ENCODE results near the gene MS4A18. TPM values are rescaled to one million over a fixed set of nuclear protein-coding genes. Genes with fewer than 3 reads are reported as not detected.

The MS4A18 gene
- total RNA-seq, 1 experiment from 2014 or later: not detected

DNA sequence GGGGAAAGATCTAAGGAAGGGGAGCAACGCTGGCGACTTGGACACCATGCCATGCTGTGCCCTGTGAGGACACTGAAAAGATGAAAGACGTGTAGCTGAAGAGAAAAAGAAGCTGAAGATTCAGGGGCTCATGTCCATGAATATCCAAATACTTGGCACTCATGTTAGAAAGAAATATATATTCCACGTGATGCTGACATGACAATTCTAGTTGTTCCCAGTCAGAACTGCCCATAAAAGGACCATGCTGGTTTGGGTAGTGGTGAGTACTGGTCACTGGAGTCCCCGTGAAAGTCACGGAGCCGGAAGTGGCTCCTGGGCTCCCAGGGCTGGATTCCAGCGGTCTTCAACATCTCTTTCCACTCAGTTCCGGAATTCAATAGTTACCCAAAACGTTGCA, 42.0 kb downstream of the MS4A18 start:
- DNase-seq (ENCODE audit: low read depth): no peak

DNA sequence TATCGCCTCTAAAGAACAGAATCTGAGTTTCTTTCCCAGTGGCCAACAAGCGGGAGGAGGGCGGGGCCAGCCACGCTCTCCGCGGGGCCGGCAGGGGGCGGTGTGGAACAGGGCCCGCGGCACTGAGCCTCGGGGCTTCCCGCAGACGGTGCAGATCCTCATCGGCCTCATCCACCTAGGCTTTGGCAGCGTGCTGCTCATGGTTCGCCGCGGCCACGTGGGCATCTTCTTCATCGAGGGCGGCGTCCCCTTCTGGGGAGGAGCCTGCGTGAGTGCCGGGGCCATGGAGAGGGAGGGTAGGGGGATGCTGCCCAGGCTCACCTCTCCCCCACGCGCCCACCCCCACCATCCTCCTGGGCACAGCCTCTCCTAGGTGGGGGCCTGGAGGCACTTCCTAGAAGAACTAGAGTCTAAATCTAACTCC, 42.9 kb downstream of the MS4A18 start:
- DNase-seq (ENCODE audit: low read depth): no peak

DNA sequence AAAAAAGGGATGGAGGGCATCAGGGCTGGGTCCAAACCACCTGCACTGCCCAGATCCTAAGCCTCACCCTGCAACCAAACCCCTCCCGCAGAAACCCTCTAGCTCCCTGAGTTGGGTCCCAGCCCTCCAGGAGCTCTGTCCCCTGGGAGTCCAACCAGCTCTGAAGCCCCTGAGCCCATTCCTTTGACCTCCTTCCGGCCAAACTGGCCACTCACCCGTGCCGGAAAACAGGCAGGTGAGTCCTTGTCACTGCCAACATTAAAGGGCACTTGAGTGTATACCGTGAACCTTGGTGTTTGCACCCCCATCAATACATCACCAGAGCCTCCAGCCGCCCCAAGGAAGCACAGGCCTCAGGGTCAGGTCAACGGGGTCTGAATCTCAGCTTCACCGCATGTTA, 43.7 kb downstream of the MS4A18 start:
- DNase-seq (ENCODE audit: low read depth): no peak

DNA sequence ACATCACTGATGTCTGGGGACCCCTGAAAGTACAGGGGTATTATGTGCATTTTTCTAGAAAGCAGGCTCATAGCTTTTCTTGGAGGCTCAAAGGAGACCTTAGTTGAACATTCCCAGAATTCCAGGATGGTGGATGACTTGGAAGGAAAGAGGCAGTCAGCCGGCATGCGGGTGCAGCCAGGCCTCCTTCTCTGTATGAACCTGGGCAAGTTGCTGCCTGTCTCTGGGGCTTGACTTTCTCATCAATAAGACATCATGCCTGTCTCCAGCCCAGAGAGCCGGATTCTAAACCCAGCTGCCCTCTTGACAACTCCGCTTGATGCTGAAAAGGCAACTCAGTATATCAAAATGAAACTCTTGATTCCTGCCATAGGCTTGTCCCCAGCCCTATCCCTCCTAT, 44.8 kb downstream of the MS4A18 start:
- no peak for DNase-seq (ENCODE audit: low read depth)

DNA sequence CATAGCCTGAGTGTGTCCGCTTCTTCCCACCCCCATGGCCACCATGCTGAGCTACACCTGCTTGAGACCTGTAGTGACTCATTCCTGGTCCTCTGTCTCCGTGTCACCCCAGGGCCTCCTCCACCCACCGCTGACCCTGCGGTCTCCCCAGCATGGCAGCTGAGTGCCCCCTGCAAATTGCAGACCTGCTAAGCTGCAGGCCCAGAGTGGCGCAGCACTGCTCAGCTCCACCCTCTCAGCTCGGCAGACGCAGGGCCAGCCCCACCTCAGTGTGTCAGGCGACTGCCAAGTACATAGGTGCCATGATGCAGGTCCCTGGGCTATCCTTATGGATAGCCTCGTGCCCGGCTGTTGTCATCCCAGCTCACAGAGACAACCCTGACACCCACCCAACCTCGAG, 45.3 kb downstream of the MS4A18 start:
- no peak for DNase-seq (ENCODE audit: low read depth)

DNA sequence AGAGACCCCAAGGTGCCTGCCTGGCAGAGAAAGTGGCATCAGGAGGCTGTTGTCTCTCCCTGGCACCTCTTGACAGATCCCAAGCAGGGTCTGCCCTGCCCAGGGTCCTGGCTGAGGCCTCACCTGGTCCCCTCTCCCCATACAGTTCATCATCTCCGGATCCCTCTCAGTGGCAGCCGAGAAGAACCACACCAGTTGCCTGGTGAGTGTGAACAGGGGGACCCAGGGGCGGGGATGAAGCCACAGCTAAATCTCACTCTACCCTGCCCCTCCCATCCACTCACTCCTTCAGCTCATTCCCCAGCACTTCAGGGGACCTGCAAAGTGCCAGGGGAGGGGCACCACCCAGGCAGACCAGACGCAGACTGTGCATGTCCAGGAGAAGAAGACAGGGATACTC, 46.6 kb downstream of the MS4A18 start:
- DNase-seq (ENCODE audit: low read depth): no peak

DNA sequence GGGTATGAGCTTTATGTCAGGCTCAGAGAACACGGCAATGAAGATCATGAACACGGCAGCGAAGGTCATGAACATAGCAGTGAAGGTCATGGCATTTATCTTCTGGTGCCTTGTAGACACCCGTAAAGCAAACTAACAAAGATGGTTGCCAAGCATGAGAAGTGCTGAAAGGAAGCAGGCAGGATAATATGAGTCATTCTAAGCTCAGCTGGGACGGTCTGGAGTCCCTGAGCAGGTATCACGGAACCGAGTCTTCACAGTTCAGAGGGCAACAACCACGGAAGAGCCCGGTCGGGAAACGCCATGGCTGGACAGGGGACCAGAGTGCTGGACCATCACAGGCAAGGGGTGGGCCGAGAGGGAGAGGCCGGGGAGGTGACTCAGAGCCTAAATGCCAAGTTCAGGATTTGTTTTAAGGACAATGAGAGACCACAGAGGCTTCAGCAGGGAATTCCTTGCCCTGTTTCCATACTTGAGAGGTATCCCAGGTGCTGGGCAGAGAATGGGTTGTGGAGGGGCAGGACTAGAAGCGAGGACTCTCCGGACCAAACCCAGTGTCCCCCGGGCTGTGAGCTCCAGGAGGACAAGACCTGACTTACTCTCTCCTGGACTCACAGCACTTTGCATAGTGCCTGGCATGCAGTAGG, 47.5 kb downstream of the MS4A18 start:
- no peak for DNase-seq (ENCODE audit: low read depth)

DNA sequence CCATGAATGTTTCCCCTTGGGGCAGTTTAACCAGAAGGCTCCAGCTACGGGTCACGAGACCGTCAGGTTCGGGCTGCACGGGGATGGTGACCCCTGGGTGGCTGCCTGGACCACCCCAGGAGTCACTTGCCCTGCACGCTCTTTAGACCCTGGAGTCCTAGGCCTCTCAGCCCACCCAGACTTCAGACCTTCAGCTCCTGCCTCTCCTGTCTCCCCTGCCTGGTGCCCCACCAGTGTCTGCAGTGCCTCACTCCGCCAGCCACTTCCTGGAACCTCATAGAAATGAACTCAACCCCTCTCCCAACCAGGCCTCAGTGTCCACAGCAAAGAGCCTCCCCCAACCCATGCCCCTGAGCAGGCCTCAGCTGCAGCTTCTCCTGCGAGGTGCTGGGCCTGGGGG, 48.1 kb downstream of the MS4A18 start:
- no peak for DNase-seq (ENCODE audit: low read depth)

DNA sequence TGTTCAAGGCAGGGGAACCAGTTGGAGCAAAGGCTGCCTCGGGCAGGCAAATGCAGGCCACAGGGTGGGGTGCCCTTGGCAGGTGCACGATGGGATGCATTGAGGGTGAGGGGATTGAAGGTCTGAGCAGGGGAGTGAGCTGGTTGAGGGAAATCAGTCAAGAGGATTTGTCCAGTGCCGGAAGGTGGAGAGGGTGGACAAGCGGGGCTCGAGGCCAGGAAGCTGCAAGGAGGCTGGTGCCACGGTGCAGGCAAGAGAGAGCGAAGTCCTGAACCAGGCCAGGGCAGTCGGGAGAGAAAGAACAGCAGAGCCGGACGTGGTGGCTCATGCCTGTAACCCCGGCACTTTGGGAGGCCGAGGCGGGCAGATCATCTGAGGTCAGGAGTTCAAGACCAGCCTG, 50.2 kb downstream of the MS4A18 start:
- no peak for DNase-seq (ENCODE audit: low read depth)

DNA sequence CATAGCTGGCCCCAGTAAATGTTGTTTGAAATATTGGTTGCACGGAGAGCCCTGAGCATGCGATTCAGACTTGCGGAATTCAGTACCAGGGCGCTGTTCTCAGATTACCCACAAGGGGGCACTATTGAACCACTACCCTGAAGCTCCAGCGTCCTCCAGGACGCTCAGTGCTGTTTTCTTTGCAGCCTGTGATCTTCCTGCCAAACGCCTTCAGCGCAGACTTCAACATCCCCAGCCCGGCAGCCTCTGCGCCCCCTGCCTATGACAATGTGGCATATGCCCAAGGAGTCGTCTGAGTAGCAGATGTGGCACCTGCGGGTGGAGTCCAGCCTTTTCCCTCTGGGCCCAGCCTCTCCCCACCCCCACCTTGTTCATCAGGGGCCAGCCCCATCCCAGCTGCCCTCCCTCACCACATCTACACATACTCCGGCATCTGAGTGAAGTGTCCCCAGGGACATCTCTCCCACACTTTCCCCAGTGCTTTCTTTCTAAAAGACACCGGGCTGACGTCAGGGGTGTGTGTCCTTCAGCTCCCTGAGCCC, 51.0 kb downstream of the MS4A18 start:
- DNase-seq (ENCODE audit: low read depth): peak; percentile 84

DNA sequence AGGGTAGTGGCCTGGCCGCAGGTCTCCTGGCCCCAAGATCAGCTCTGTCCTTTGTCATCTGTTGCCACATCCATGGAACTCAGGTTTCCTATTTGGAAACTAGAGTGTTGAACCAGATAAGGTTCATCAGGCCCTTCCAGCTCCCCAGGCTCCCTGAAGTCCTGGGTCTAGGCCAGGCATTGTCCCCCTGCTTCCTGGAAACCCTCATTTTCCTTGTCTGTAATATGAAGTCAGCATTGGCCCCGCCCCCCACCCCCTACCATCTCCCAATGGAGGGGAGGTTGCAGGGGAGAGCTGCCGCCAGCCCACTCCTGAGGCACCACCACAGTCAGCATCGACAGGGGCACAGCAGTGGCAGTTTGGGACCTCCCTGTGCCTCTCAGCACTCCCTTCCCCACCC, 51.6 kb downstream of the MS4A18 start:
- DNase-seq (ENCODE audit: low read depth): no peak

DNA sequence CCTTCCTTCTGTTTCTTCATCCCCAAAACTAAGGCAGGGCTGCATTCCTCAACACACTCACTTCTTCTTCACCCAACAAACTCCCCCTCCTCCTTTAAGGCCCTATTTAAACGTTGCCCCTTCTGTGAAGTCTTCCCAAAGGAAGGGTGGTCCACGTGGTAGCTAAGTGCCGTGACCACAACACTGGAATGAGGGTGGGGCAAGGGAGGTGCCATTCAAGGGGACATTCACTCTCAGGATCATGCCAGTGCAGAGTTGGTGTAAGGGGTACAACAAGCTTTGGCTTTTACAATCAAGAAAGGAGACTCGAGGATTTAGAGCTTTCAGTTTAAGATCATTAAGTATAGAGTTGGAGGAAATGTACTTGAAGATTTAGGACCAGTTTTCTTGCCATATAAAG, 52.6 kb downstream of the MS4A18 start:
- DNase-seq (ENCODE audit: low read depth): no peak

DNA sequence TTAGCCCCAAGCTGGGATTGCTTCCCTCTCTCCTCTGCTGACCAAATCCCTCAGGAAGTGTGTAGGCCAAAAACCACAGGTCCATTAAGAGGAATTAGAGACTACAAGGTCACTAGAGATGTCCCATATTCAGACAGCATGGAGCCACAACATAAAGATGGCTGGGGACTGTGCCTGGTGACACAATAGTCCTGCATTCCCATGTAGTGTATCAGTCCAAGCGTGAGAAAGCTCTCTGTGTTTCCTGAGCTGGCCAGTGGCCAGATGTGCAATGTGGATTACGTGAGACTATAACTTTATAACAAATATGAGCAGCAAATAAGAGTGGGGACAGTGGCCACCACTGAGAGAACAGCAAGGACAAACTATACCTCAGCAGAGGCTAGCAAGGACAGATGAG, 53.1 kb downstream of the MS4A18 start:
- DNase-seq (ENCODE audit: low read depth): peak; percentile 82

DNA sequence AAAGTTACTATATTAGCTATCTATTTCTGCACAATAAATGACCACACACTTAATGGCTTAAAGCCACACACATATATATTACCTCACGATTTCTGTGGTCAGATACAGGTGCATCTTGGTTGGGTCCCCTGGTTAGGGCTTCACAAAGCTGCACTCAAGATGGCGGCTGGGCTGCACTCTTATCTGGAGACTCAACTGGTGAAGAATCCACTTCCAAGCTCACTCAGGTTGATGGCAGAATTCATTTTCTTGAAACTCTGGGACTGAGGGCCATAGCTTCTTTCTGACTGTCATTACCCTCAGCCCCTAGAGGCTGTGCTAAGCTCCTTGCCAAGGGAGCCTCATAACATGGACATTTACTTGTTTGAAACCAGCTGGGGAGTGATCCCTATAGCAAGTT, 55.5 kb downstream of the MS4A18 start:
- DNase-seq (ENCODE audit: low read depth): no peak

DNA sequence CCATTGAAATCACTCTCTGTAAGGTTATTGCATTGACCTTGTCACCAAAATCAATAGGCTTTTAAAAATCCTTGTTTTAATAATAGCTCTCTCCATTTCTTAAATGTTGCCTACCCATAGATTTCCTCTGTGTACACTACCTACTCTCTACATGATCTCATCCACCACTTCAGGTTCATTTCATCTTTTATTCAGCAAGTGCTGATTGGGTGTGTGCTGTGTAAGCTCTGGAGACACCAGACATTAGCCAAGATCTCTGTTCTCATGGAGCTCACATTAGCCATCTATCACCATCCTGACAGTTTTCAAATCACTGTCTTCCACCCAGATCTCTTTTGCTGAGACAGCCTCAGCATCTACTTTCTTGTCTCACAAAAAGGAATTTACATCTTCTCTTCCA, 56.3 kb downstream of the MS4A18 start:
- no peak for DNase-seq (ENCODE audit: low read depth)

DNA sequence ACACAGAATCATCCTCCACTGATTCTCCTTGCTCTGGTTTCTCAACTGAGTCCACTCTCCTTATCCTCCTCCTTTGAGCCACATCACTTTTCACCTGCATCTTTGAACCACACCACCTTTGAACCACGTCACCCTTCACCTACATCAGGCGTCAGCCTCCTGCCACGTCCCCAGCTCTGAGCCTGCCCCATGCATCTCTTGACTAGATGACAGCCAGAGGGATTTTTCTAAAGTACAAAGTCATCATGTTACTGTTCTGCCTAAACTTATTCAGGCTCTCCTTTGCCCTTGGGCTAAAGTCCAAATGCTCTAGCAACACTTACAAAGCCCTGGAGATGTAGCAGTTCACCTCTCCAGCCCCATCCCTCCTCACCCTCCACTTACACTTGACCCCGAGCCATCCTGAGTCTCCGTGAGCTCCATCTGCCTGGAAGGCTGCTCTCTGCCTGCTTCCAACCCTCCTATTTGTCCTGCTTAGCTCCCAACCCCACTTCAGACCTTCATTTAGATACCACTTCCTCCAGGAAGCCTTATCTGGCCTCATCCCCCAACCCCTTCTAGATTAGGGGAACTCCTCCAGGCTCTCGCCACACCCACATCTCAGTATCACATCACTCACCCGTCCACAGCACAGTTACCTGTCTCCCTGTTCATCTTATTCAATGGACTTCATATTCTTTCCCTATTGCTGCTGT, 56.9 kb downstream of the MS4A18 start:
- no peak for DNase-seq (ENCODE audit: low read depth)

DNA sequence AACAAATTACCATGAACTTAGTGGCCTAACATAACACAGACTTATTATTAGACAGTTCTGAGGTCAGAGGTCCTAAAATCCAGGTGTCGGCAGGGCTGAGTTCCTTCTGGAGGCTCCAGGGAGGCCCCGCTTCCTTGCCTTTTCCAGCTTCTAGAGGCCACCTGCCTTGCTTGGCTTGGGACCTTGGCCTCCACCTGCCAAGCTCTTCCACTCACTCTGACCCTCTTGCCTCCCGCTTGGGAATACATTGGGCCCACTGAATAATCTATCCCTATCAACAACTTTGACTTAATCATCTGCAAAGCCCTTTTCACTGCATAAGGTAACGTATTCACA, 57.4 kb downstream of the MS4A18 start:
- DNase-seq (ENCODE audit: low read depth): no peak

DNA sequence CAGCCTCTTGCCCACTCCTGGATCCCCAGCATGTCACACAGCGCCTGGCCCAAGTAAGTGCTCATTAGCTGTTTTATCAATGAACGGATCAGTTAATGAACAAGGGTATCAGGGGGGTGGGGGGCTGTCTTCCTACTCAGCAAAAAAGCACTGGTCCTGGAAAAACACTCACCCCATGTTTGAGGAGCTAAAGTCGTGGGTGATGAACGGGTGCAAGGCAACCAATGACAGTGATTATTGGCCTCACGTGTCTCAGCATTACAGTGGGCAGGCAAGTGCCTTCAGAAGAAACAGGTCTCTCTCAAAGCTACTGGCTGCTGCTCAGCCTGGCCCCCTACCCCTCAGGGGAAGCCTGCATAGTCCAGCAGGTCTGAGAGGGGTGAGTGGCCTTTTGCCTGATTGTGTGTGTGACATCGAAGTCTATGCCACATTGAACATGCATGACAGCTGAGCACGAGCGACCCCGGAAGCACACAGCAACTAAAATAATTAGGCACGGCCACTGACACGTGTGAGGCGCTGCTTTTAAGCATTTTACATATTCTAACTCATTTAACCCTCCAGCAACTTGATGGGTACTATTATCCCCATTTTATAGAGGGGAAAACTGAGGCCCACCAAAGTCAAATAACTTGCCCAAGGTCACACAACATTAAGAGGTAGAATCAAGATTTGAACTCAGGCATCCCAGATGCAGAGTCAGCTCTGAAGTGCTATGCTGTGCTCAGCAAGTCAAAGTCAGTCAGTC, 58.0 kb downstream of the MS4A18 start:
- no peak for DNase-seq (ENCODE audit: low read depth)

DNA sequence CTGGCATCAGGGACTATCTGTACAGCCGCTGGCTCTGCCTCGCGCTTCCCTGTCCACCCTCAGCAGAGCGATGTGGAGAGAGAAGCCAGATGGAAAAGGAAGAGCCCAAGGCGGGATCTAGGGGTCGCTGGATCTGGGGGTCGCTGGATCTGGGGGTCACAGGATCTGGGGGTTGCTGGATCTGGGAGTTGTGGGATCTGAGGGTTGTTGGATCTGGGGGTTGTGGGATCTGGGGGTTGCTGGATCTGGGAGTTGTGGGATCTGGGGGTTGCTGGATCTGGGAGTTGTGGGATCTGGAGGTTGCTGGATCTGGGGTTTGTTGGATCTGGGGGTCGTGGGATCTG, 58.6 kb downstream of the MS4A18 start:
- DNase-seq (ENCODE audit: low read depth): no peak

DNA sequence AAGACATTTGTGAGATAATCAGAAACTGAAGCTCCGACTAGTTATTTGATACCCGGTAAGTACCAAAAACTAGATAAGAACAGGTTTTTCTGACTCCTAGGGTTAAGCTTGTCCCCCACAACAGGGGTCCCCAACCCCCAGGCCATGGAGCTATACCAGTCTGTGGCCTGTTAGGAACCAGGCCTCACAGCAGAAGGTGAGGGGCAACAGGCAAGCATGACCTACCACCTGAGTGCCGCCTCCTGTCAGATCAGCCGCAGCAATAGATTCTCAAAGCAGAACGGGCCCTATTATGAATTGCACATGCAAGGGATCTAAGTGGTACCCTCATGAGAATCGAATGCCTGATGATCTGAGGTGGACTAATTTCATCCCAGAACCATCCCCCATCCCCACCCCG, 59.4 kb downstream of the MS4A18 start:
- no peak for DNase-seq (ENCODE audit: low read depth)

DNA sequence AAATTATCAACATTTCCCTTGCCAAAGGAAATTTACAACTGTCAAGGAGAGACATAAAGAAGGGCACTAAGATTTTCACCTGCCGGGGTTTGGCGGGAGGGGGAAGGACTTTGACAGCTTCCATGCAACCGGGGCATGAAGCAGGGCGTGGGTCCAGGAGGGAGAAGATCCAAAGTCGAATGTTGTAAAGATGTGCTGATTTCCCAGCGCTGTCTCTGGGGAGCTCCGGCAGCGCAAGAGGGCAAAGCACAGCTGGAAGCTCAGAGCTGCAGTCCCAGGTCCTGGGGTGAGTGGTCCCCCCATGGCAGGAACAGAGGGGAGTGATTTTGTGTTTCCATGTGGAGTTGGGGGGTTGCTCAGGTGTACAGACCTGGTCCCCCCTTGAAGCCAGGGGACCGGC, 60.6 kb downstream of the MS4A18 start, which contains the start of gene MS4A10:
MS4A10 (plus strand) TSS at position 198 of the 400 bp plus-strand sequence. CDS start 5,003 bp downstream, outside the sequence.
- DNase-seq (ENCODE audit: low read depth): no peak

DNA sequence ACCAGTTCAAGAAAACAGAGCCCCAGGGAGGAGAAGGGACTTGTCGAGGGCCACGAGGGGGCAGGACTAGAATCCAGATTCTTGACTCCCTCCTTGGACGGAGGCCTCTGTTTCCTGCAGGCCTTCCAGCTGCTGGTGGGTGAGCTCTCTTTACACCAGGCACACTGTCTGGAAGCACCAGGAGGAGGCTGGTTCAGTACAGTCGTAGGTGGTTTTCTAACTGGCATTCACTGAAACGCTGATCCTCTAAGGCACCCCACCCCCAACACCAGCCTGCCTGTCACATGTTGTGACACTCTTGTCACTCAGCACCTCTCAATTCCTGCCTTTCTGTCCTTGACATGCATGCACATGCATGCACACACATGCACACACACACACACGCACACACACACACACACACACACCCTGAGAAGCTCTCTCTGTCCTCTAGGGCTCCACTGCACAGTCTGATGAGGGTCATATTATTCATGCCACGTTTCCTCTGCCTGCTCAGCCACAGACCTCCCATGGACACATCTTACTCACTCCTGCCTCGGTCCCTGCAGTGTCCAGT, 61.4 kb downstream of the MS4A18 start:
- DNase-seq (ENCODE audit: low read depth): peak; percentile 55
